GM12872 (cell line): ENCODE data around the gene SMCO2.

ENCODE experiments used
- TF ChIP-seq, protein P1 (sequence below): IDR thresholded peaks from 3 replicates; pipeline ENCODE4 v1.5.1; 2011; ENCODE audit warnings: low read depth, mild to moderate bottlenecking, low read length, moderate library complexity; ENCODE audit not compliant: insufficient read depth

Gene SMCO2

DNA sequence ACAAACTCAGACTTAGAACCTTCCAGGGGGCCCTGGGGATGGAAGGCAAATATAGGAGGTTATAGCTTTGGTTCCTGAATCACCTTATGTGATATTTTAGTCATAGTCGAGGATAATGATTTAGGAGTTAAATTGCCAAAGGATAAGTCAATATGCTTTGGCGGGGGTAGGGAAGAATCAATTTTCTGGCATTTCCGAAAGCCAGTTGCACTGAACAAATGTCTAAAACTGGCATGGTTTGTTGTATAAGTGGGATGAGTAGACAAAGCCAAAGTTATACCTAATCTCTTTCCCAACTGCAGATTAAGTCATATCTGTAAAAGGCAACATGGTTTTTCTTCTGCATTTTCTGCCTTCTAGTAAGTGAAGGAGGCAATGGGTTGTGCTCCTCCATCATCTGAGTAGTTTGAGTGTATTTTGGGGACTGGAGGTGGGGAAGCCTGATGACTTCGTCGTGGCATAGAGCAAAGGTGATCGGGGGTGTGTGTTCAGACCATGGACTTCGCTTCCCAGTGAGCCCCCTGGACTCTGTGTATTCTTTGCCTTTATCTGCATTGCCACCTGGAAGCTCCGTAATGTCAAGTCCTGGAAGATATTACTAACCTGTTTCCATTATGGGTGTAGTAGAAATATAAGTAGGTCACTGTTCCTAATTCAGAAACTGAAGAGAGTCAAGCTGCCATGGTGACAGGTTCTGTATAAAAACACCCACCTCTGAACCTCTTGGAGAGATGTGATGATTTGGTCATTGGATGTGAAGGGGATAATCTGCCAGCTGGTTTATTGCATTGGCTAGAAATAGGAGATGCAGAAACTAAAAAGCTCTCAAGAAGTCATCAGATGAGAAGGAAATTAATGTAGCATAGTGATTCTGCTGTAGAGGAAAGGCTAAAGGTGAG, 102.0 kb downstream of the SMCO2 start:
- TF ChIP-seq, protein P1, sequence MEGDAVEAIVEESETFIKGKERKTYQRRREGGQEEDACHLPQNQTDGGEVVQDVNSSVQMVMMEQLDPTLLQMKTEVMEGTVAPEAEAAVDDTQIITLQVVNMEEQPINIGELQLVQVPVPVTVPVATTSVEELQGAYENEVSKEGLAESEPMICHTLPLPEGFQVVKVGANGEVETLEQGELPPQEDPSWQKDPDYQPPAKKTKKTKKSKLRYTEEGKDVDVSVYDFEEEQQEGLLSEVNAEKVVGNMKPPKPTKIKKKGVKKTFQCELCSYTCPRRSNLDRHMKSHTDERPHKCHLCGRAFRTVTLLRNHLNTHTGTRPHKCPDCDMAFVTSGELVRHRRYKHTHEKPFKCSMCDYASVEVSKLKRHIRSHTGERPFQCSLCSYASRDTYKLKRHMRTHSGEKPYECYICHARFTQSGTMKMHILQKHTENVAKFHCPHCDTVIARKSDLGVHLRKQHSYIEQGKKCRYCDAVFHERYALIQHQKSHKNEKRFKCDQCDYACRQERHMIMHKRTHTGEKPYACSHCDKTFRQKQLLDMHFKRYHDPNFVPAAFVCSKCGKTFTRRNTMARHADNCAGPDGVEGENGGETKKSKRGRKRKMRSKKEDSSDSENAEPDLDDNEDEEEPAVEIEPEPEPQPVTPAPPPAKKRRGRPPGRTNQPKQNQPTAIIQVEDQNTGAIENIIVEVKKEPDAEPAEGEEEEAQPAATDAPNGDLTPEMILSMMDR = no peak

DNA sequence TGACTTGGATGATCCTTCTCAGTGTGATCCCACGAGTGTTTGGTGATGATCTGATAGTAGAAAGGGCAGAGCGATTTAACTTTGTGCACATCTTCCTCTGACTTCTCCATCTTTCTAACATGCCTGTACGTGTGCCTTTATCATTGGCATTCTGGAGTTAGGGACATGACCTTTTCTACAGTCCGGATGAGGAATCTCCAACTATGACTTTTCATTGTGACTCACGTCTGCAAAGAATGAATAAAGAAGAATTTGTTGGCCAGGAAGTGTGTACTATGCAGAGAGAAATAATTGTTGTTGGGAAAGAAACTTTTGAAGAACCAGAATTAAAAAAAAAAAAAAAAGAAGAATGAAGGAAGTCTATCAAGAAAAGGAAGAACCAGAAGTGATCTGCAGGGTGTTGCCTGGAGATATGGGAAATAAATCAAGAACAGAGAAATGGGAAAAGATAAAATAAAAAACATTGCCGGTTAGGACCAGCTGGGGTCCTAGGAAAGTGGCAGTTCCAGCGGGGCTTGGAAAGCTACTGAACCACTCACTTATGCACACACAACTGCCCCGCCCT, 102.8 kb downstream of the SMCO2 start:
- TF ChIP-seq, protein P1 = no peak

DNA sequence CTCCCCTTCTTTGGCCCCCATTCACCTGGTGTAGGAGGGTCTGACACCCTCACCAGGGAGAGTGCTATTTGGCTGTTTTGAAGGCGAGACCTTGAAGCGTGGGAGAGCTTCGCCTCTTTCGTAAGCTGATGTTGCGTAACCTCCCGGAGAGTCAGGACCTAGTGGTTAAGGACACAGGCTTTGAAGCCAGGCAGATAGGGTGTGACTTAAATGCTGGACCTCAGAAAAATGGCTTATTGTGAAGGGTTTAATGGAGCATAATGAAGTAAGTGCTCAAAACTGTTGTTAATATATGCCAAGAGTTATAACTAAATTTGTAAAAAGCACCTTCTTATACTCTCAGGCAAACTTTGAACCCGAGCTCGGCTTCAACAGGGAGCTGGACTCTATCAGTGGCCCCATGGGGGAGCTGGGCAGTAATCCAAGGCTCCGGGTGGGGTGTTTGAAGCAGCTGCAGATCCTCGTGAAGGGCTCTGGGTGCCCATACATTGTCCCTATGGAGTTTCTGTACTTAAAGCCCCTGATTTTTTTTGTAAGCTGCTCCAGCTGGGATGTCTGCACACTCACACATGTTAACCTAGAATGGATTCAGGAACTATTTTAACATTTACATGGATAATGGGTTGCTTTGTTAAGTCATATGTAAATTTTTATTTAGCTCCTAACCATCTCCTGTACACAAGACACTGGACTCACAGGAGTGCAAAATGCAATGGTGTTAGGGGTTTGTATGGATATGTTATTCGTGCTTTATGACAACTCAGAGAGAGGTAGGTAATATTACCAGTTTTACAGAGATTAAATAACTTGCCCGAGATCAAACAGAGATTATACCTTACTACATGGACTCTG, 103.5 kb downstream of the SMCO2 start:
- TF ChIP-seq, protein P1 = no peak

DNA sequence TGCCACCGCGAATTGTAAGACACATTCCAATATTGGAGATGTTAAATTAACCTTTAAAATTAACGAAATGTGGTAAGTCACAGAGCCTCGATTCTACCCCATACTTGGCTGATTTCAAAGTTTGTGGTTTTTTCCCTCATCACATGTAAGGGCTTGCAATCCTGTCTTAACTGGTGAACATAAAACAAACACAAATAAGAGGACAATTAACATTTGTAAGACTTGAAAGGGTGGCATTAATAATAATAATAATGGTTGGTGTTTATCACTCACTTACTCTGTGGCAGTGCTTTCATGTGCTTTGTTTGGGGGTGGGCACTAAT, 104.1 kb downstream of the SMCO2 start:
- TF ChIP-seq, protein P1 = no peak

GRCh38 chr12:27551172-27551840, 104.8 kb downstream of the SMCO2 start:
- TF ChIP-seq, protein P1 = no peak
